SK-N-SH (cell line): ENCODE results near the gene EMCN.

ENCODE experiments used
- EP300 ChIP-seq, 2 experiments: IDR thresholded peaks; 2 replicates each; pipeline versions ENCODE4 v1.4.0 to v1.6.1; 2012; ENCODE audit warnings: borderline replicate concordance in 1 of 2, low read depth in 1 of 2, low read length in 1 of 2
- EZH2phosphoT487 ChIP-seq: fragments of 200-600 bp; sonication (generic); IDR thresholded peaks from 2 replicates; pipeline ENCODE4 v1.6.1; 2017; ENCODE audit warnings: low read depth, mixed run types, mild to moderate bottlenecking, antibody characterized with exemption, moderate library complexity, borderline replicate concordance
- JUND ChIP-seq: IDR thresholded peaks from 2 replicates; pipeline ENCODE4 v1.4.0; 2012
- POLR2AphosphoS5 ChIP-seq: IDR thresholded peaks from 2 replicates; pipeline ENCODE4 v1.6.1; 2012; ENCODE audit warnings: low read depth, low read length
- REST ChIP-seq: IDR thresholded peaks from 2 replicates; pipeline ENCODE4 v1.6.1; 2012; ENCODE audit warnings: mild to moderate bottlenecking, low read depth, low read length, moderate library complexity
- RFX5 ChIP-seq: IDR thresholded peaks from 2 replicates; pipeline ENCODE4 v1.6.1; 2012; ENCODE audit warnings: mild to moderate bottlenecking, improper control_type of control experiment, low read length
- RXRA ChIP-seq: IDR thresholded peaks from 2 replicates; pipeline ENCODE4 v1.4.0; 2012; ENCODE audit warnings: low read depth, mild to moderate bottlenecking, borderline replicate concordance
- TAF1 ChIP-seq: IDR thresholded peaks from 2 replicates; pipeline ENCODE4 v1.6.1; 2012; ENCODE audit warnings: low read depth, mild to moderate bottlenecking, low read length, moderate library complexity, borderline replicate concordance
- TCF12 ChIP-seq: IDR thresholded peaks from 2 replicates; pipeline ENCODE4 v1.4.0; 2012
- ZBTB33 ChIP-seq: IDR thresholded peaks from 2 replicates; pipeline ENCODE4 v1.4.0; 2012; ENCODE audit warnings: low read depth, borderline replicate concordance
- TF ChIP-seq, protein P1 (sequence below): fragments of 200-600 bp; sonication (generic); IDR thresholded peaks from 2 replicates; pipeline ENCODE4 v1.6.1; 2017; ENCODE audit warnings: antibody characterized with exemption, mild to moderate bottlenecking, moderate library complexity

DNA sequence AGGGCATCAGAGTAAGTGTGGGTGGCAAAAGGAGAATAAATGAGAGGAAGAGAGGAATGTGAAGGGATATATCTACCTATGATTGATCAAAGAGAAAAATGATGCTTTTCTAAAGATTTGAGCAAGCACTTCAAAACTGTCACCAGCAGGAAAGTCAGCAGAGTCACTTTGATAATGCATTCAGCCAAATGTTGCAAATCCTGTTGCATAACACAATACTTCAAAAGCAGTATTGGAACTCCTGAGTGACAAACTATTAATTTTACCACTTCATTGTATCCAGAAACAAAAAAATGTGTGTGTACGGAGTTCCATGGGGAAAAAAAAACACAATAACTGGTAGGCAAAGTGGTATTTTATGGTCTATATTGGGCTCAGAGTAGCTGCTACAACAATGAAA is 160.3 kb downstream of the EMCN start:
- TF ChIP-seq, protein P1, sequence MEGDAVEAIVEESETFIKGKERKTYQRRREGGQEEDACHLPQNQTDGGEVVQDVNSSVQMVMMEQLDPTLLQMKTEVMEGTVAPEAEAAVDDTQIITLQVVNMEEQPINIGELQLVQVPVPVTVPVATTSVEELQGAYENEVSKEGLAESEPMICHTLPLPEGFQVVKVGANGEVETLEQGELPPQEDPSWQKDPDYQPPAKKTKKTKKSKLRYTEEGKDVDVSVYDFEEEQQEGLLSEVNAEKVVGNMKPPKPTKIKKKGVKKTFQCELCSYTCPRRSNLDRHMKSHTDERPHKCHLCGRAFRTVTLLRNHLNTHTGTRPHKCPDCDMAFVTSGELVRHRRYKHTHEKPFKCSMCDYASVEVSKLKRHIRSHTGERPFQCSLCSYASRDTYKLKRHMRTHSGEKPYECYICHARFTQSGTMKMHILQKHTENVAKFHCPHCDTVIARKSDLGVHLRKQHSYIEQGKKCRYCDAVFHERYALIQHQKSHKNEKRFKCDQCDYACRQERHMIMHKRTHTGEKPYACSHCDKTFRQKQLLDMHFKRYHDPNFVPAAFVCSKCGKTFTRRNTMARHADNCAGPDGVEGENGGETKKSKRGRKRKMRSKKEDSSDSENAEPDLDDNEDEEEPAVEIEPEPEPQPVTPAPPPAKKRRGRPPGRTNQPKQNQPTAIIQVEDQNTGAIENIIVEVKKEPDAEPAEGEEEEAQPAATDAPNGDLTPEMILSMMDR = no peak
- TF ChIP-seq RXRA = no peak
- TF ChIP-seq REST = no peak
- TF ChIP-seq ZBTB33 = no peak
- no peak for TF ChIP-seq JUND
- TF ChIP-seq TCF12 = no peak
- no peak for TF ChIP-seq POLR2AphosphoS5
- TF ChIP-seq RFX5 = no peak
- TF ChIP-seq EP300 (IDR thresholded peaks at IDR 0.05; ENCODE audit: borderline replicate concordance in 1 of 2, low read depth in 1 of 2, low read length in 1 of 2) = no peak
- no peak for TF ChIP-seq EZH2phosphoT487
- TF ChIP-seq TAF1 = no peak
